HUES64 (cell line): ENCODE results near the gene TMTC1.

Source experiments
- H3K27ac ChIP-seq: 2 replicates; pipeline ENCODE4 v1.7.0; 2013; ENCODE audit warnings: low read depth, low read length, inconsistent platforms
- H3K27me3 ChIP-seq: 2 replicates; pipeline ENCODE4 v1.6.1; 2013; ENCODE audit warnings: mild to moderate bottlenecking, low read length; ENCODE audit not compliant: insufficient read depth
- H3K36me3 ChIP-seq: 2 replicates; pipeline ENCODE4 v1.6.1; 2013; ENCODE audit warnings: mild to moderate bottlenecking, low read length; ENCODE audit not compliant: insufficient read depth
- H3K4me1 ChIP-seq: 2 replicates; pipeline ENCODE4 v1.6.1; 2013; ENCODE audit warnings: mild to moderate bottlenecking, low read length, moderate library complexity; ENCODE audit not compliant: insufficient read depth
- H3K4me3 ChIP-seq: 2 replicates; pipeline ENCODE4 v1.5.1; 2013; ENCODE audit warnings: mild to moderate bottlenecking, low read length, moderate library complexity
- H3K9ac ChIP-seq: 2 replicates; pipeline ENCODE4 v1.6.1; 2013; ENCODE audit warnings: mild to moderate bottlenecking, low read depth, low read length
- H3K9me3 ChIP-seq: 2 replicates; pipeline ENCODE4 v1.6.1; 2013; ENCODE audit warnings: low read depth, low read length; ENCODE audit not compliant: insufficient read depth
- WGBS: fragments of 150-250, 120-280 bp; methylation state at CpG from one replicate; pipeline ENCODE4 v1.1.7; 2013; ENCODE audit warnings: missing lambda C conversion rate; 5-methylcytosine and 5-hydroxymethylcytosine counted together

Gene TMTC1

DNA sequence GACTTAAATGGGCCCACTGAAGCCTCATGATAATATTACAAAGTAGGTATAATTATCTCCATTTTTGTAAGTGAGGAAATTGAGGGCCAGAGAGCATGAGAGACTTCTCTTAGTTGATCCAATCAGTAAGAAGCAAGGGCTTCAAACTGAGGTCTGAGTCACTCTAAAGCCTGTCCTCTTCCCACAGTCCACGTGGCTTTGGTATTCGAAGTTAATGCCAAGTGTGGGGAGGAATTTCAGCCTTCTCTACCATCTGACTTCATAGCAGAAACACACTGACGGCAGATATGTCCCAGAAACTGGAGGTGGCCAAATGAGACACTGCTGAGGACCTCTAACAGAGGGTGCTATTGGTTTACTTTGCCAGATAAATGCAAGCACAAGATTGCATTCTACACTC, 171.8 kb downstream of the TMTC1 start:
- no peak overlapping the region for H3K9ac ChIP-seq
- H3K27me3 ChIP-seq: no peaks in the 10 kb centered on the region
- no peaks in the 10 kb centered on the region for H3K36me3 ChIP-seq
- 0 out of 2 replicates have a peak, but pooled peaks cover 6% of the 10 kb centered on the region for H3K4me1 ChIP-seq
- 84% methylated on average over 3 of the region's 3 CpGs for WGBS
- no peak overlapping the region for H3K27ac ChIP-seq
- H3K4me3 ChIP-seq: no peak overlapping the region
- no peaks in the 10 kb centered on the region for H3K9me3 ChIP-seq

DNA sequence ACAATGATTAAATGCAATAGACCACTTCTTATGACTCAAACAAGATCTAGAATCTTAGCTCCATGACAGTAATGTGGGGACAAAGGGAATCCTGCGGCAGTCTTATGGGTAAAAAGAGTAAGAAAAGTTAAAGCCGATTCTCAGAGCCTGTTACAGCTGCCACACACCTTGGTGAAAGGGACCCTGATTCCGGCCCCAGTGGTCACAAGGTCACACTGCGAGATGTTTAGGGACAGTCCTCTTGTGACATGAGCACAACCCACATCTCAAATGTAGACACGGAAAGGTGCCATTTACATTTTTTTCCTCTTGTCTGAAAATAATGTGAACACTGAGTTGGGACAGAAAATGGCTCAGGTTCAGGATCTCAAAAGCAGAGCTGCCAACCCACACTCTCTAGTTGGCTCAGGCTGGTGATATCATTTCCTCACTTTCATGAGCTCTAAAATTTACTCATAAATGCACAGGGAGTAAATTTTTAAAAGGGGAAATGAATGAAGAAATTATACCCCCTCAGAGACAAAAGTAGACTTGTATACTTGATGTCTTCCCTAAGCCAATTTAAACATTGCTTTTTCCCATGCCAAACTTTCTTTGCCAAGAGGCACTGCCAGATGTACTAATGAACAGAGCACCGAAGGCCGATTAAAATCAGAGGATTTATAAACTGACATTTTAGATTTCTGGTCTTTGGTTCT, 173.1 kb downstream of the TMTC1 start:
- Histone ChIP-seq H3K4me1 (peaks cover 9% of the 10 kb centered on the region; the same call in 1 of the 2 replicates), H3K4me3 (no peak overlapping the region), H3K9me3 (no peaks in the 10 kb centered on the region), H3K9ac (no peak overlapping the region), H3K27me3 (no peaks in the 10 kb centered on the region), H3K36me3 (no peaks in the 10 kb centered on the region), H3K27ac (no peak overlapping the region)
- 95% methylated on average over 7 of the region's 7 CpGs for WGBS

DNA sequence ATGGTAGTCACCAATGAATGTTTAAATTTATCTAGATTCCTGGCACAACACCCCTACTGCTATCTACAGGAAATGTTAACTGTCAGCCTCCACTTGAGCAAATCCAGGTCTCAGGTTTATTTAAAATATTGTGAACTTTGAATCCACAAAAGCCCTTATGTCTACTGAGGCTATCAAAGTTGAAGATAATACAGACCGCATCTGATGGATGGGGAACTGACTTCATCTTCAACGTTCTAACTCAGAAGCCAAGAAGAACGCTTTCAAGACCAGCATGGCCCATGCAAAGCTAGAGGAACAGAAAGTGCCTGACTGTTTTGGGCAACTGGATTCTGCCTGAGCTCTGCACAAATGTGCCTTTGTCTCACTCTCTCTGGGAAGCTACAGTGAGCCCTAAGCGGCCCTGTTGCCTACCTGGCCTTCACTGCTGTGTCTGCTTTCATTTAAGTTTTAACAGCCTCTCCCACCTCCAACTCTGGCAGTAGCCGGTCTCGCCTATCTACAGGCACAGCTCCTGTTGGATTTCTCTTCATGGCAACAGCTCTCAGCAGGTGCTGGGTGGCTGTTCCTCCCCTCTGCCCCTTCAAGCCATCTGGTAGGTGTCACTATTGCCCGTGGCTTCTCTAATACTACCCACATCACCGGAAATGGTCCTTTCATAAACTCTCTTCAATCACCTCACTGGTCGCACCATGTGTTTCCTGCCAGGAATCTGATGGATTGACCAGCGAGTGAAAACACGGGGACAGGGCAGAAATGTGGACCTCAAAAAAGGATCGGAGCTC, 174.1 kb downstream of the TMTC1 start:
- Histone ChIP-seq H3K9ac (no peak overlapping the region), H3K36me3 (no peaks in the 10 kb centered on the region), H3K4me1 (peaks cover 9% of the 10 kb centered on the region; the same call in 1 of the 2 replicates), H3K27me3 (no peaks in the 10 kb centered on the region), H3K4me3 (no peak overlapping the region), H3K27ac (no peak overlapping the region), H3K9me3 (no peaks in the 10 kb centered on the region)
- WGBS: 91% methylated on average over 12 of the region's 12 CpGs

DNA sequence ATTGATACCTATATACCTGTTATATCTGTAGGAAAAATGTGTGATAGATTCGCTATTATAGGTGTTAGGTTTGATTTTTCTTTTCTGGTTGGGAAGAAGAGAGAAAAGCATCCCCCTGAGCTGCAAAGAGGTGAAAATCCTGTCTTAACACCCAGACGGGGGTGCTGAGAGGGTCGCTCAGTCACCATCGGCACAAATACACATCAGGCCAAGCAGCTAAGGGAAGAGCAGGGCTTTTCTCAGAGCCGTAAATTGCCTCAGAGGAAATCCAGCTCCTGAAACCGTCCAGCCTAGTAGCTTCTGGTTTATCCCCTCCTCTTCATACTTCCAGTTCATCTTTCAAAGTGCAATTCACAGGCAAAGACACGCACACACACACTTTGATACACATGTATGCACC, 175.2 kb downstream of the TMTC1 start:
- H3K4me1 ChIP-seq: peaks cover 9% of the 10 kb centered on the region; the same call in 1 of the 2 replicates
- H3K27me3 ChIP-seq: no peaks in the 10 kb centered on the region
- no peak overlapping the region for H3K4me3 ChIP-seq
- no peaks in the 10 kb centered on the region for H3K36me3 ChIP-seq
- no peak overlapping the region for H3K9ac ChIP-seq
- no peaks in the 10 kb centered on the region for H3K9me3 ChIP-seq
- no peak overlapping the region for H3K27ac ChIP-seq
- 73% methylated on average over 7 of the region's 7 CpGs for WGBS

DNA sequence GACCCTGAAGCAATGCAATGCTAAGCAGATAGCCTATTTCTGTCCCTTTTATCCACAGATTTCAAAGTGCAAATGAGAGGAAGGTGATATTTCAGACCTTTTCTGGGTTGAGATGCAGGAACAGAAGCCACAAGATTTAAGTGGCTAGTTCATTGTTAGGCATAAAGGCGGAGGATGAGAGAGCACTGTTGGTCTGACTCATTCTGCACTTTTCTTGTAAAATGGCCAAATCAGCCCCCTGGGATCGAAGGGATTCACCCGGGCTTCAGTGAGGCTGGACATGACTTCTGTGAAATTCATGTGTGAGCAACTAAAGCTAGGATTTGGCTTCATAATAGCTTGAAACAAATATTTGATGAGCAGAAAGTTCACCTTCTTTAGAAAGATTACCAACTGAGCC, 184.4 kb downstream of the TMTC1 start:
- no peaks in the 10 kb centered on the region for H3K9me3 ChIP-seq
- H3K4me1 ChIP-seq: peaks cover 9% of the 10 kb centered on the region
- no peaks in the 10 kb centered on the region for H3K36me3 ChIP-seq
- H3K4me3 ChIP-seq: no peak overlapping the region
- 78% methylated on average over 3 of the region's 3 CpGs for WGBS
- H3K27me3 ChIP-seq: no peaks in the 10 kb centered on the region
- H3K9ac ChIP-seq: no peak overlapping the region
- peak overlapping the region; percentile 3; the same call in 1 of the 2 replicates for H3K27ac ChIP-seq

DNA sequence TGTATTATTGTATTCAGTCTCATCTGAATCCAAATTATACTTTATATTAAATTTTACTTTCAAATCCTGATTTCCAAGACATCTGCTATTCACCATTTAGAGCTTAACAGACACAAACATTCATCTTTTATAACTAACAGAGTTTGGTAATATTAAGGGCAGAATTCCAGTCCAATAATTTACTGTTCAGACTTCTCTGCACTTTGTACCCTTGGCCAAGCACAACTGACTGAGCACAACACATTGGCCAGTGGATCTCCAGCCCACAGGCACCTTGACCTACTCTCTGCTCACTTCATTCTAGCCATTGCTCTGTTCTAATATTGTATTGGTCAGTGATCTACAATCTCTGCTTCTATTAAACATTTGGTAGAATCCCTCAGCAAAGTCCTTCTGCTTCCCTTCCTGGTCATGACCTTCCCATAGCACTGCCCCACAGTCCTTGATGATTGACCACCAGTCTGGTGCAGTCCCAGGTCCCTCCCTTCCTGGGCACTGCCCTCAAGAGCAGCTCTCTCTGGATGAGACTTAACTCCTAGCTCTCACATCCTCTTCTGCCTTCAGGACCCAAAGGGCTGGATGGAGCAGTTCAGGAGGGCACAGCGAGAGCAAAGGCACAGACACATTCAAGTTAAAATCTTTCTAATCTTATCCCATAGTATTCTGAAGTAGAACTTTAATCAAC, 188.5 kb downstream of the TMTC1 start:
- Histone ChIP-seq H3K27me3 (peaks cover 9% of the 10 kb centered on the region), H3K9me3 (no peaks in the 10 kb centered on the region), H3K27ac (no peak overlapping the region), H3K4me1 (peaks cover 36% of the 10 kb centered on the region), H3K4me3 (no peak overlapping the region), H3K36me3 (no peaks in the 10 kb centered on the region), H3K9ac (no peak overlapping the region)
- WGBS: 100% methylated on average over 1 of the region's 1 CpG

DNA sequence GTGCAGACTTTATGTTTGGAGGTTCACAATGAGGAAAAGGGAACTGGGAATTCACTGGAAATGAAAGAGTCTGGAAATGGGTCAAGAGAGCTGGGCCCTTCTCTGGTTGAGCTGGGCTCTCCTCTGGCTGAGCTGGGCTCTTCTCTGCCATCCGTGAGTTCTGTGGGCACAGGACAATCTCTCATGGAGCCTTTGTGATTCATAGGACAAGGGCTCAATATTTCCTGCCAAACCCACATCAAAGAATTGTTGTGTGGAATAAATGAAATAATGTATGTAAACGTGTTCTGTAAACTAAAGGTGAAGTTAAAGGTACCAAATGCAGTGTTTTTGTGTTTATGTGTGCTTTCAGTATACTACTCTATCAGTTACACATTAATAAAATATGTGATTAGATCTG, 190.7 kb downstream of the TMTC1 start:
- Histone ChIP-seq H3K9ac (no peak overlapping the region), H3K27me3 (peaks cover 9% of the 10 kb centered on the region), H3K4me1 (peaks cover 28% of the 10 kb centered on the region), H3K9me3 (no peaks in the 10 kb centered on the region), H3K27ac (no peak overlapping the region), H3K4me3 (no peak overlapping the region), H3K36me3 (no peaks in the 10 kb centered on the region)
- 95% methylated on average over 2 of the region's 2 CpGs for WGBS

DNA sequence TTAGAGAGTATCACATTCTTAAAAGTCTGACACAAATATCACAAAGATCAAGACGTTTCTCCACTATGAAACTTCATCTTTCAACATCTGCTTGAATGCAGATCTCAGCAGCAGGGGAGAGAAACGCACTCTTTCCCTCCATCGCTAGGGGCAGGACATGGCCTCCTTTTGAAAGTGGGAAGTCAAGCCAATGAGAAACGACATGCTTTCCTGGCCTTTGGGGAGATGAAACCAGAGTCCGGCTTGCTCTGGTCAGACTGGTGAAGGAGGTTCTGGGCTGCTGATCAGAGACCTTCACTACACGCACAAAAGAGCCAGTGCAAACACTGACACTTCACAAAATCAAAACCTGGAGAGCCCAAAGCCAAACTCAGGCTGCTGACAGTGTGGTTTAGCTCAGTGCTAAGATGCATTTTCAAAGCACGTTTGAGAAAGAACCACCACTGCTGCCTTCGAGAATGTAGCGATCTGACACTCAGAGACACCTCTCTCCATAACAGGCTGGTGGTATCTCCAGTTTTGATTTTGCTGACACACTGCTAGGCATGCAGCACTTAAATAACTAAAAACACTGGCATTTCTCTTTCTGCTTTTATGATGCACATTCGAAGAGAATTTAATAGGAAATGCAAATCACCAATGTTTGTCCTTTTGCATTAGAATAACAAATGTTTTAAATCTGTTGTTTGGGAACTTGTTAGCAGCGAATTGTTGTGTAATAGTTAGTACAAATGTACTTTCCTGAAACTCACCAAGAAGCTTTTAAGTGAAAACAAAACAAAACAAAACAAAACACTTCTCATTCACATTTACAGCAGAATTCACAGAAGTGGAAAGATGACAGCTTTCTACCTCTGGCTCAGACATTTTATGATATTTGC, 192.4 kb downstream of the TMTC1 start:
- Histone ChIP-seq H3K9ac (0 out of 2 replicates have a peak overlapping the region, but pooled peaks have one; percentile 10), H3K4me3 (peak overlapping the region; percentile 30; the same call in 1 of the 2 replicates), H3K4me1 (peaks cover 27% of the 10 kb centered on the region), H3K27me3 (peaks cover 9% of the 10 kb centered on the region), H3K27ac (peak overlapping the region; percentile 85; the same call in 1 of the 2 replicates), H3K36me3 (no peaks in the 10 kb centered on the region), H3K9me3 (no peaks in the 10 kb centered on the region)
- WGBS: 20% methylated on average over 10 of the region's 11 CpGs

DNA sequence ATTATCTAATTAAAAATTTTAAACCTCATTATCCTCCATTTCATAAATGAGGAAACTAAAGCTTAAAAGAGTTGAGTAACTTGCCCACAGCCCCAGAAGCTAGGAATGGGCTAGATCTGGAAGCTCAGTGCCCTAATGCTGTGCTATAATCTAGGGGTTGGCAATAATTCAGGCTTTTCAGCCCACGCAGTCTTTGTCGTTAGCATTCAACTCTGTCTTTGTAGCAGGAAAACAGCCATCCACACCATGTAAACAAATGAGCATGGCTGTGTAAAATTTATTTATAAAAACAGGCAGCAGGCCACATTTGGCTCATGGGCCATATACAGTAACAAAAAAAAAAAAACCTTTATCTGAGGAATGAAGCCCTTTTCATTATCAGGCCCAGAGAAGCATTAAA, 193.9 kb downstream of the TMTC1 start:
- peaks cover 27% of the 10 kb centered on the region for H3K4me1 ChIP-seq
- no peak overlapping the region for H3K27ac ChIP-seq
- H3K9me3 ChIP-seq: no peaks in the 10 kb centered on the region
- H3K27me3 ChIP-seq: peaks cover 9% of the 10 kb centered on the region
- no peak overlapping the region for H3K4me3 ChIP-seq
- no peaks in the 10 kb centered on the region for H3K36me3 ChIP-seq
- no peak overlapping the region for H3K9ac ChIP-seq
- WGBS: 88% methylated on average over 2 of the region's 2 CpGs

DNA sequence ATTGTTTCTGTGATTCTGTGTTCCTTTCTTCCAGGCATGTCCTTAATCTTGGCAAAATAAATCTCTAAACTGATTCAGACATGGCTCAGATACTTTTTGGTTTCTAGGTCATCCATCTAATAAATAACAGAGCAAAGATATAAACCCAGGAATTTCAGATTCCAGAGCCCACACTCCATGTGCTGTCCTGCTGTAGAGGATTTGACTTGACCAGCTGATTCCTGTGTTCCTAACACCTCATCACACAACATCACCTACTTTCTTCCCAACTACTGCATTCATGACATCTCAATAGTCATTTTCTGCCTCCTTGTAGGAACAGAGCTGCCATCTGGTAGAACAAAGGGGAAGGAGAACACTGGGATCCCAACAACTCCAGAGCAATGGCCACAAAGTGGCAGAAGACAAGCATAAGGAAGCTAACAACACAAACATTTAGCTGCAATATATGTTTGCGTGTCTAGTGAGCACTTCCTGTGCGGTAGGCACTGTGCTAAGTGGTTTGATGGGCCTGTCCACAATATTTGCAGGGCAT, 194.4 kb downstream of the TMTC1 start:
- Histone ChIP-seq H3K27me3 (peaks cover 9% of the 10 kb centered on the region), H3K27ac (no peak overlapping the region), H3K36me3 (no peaks in the 10 kb centered on the region), H3K4me1 (peaks cover 27% of the 10 kb centered on the region), H3K9ac (no peak overlapping the region), H3K4me3 (no peak overlapping the region), H3K9me3 (no peaks in the 10 kb centered on the region)
- WGBS: 95% methylated on average over 2 of the region's 2 CpGs
